HK-2 (cell line): ENCODE results near the gene ATAT1.
A peak's percentile ranks its signal among the peaks of the same experiment; 100 is the strongest.

ENCODE experiments used
- DNase-seq: peaks from one replicate; pipeline ENCODE4 v3.0.0-alpha.2; 2018; ENCODE audit not compliant: unreplicated experiment

The ATAT1 gene

DNA sequence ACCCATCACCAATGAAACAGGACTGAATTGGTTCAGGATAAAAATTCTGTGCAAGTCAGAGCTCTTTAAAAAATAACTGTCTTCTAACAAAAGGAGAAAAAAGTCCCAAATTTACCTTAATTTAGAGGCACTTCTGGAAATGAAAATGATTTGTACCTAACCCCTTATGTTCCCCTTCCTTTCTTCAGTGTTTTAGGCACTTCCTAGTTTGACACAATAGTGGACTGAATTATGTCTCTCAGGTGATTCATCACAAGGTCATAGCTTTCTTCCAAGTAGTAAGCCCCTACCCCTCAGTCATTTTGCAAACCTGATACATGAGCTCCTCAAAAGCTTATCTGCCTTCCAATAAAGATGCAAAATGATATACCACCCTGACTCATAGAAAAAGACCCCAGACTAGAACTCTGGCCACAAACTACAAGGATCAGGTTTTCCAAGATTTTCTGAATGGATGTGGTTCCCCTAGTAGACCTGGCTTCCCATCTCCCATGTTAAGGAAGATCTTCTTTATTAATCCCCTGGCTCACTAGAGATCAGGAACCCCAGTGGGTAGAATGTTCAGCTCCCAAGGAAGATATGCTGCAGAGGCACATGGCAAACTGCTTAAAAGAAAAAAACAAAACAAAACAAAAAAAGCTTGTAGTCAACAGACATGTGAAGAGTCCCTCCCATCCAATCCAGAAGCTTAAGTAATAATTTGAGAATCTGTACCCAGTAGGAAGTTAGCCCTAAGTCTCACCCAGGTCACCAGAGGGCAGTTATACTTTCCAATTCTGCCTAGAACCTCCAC lies 13.2 kb upstream of the ATAT1 start:
- DNase-seq, result no peak

DNA sequence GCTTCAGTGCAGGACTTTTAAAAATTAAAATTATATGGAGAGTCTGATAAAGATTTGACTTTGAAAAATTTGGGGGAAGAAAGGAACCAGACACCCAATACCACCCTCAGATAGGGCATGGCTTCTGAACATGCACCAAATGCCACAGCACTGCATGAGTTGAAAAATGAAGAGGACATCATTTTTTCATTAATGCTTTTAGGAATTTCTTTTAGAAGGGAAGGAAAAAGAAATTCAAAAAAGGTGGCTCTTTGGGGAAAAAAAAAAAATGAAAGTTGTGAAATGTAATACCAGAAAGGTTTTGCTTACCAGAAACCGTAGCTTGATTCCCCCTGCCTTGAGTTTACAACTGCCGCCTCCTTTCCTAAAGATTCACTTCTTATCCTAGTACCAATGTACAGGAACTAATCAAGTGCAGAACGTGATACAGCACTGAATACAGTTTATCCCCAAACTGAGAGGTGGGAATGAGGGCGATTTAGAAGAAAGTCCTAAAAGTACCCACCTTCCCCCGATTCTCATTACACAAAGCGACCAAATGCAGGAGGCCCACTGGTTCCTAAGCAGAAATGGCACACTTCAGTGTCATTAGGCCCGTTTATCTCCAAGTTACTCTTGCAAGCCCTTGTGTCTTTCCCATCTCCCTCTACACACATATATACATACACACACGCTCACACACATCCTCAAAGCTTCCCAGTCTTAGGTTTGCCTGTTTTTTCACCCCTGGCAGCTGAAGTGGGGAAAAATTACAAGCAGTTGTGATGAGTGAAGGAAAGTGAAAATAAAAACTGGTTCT lies 12.4 kb upstream of the ATAT1 start:
- no peak for DNase-seq

DNA sequence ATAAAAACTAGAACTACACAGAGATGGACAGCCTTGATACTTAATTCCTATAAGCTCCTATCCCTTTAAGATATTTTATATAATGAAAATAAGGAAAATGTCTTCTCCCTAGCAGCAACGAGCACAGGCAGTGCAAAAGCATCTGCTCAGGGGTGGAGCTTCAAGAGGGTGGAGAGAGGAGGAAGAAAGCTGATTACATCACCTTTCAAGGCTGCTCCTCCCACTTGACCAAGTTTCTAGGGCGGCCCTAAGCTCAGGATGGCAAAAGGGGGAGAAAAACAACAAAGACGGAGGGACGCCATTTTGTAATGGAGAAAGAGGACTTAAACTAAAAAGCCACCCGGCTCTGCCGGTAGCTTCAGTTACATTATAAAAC lies 11.8 kb upstream of the ATAT1 start:
- peak; percentile 81 for DNase-seq

DNA sequence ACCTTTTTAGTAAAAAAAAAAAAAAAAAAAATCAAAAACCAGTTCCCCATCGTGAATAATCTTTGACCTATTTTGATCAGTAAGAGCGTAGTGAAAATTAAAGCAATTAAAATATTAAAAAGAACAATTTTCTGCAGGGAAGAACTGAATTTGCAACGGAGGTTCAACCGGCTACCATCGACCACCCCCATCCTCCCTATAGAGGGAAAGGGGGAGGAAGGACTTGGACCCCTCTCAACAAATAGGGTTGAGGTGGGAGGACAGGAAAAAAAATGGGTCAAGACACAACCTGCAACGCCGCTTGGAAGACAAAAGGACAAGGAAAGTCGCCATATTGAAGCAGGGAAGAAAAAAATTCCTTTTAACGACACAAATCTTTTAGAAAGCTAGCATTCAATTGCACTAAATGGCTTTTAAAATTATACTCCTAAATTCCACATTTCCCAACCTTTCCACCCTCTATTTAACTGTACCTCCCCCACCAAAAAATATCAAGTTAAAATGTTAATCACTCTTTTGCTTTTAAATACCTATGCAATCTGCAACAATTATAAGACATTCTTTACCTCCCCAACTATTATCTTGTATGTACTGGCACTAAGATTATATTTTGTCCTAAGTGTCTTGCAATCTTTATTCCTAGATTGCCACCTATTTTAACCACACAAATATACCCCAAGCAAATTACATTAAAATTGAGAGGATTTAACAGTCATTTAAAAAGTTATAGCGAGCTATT lies 11.3 kb upstream of the ATAT1 start:
- peak; percentile 63 for DNase-seq

DNA sequence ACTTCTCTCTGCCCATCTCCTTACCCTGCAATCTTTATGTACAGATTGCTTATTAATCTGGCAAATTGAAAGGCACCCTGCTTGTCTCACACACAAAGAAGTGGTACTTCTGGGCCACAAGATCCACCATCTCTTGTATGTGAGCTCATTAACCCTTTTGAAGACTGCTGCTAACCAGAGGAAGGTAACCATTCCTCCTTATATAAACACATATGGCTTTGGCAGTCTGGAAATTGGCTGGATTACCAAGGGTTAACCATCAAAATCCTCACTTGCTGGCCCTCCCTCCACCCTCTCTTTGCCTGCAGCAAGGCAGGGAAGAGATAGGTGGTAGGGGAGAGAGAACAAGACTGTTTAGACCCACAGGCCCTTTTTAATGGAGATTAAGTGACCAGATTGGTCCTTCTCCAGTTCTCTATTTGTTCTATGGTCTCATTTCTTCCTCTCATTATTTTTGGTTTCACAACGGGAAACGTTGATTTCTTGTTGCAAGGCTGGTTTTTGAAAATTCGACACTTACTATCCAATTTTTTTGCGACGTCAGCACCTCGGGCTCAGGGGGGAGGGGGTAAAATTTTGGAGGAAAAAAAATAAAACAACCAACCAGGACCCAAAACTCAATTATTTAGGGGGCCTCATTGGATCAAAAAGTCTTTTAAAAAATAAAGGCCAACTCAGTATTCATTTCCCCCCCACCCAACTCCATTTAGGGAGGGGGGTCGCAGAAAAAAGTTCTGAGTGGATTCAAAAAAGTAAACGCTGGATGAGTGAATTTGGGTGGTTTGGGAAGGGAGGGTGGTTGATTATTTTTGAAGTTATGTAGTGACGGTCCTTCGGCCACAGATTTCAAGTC lies 10.5 kb upstream of the ATAT1 start:
- no peak for DNase-seq

DNA sequence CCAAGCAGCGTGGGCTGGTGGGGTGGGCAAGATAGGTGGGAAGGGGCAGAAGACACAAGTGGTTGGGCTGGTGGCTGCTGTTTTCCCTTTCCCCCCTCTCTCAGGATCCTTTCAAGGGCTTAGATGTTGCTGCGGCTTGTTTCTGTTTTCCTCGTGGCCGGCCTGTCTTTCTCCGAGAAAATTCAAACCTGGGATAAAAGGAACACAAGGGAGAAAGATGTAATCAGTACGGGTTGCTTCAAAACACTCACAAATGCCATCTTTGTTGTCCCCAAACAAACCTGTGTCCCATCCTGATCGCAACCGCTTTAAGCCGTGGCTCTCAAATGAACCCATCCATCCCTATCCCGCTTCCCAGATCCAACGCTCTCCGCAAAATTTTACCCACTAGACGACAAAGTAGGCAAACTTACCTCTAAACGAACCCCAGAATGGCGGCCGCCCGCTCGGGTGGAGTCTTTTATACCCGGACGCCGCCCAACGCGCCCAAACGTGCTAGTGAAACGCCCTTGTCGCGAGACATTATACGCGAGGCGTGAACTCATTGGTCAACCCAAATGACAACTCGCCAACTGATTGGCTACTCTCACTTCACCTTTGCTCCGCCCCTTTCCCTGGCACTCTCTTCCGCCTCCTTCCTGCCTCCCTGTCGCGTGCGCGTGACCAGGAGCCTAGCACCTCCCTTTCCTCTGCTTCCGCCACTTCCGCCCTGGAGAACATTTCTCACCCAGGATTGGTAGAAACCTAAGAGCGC lies 9.7 kb upstream of the ATAT1 start, which contains the start of gene PPP1R10:
Gene PPP1R10, minus strand, starts transcription at position 433 of the 754 bp plus-strand sequence. CDS start 7,299 bp downstream, outside the sequence.
- peak; percentile 99 for DNase-seq

DNA sequence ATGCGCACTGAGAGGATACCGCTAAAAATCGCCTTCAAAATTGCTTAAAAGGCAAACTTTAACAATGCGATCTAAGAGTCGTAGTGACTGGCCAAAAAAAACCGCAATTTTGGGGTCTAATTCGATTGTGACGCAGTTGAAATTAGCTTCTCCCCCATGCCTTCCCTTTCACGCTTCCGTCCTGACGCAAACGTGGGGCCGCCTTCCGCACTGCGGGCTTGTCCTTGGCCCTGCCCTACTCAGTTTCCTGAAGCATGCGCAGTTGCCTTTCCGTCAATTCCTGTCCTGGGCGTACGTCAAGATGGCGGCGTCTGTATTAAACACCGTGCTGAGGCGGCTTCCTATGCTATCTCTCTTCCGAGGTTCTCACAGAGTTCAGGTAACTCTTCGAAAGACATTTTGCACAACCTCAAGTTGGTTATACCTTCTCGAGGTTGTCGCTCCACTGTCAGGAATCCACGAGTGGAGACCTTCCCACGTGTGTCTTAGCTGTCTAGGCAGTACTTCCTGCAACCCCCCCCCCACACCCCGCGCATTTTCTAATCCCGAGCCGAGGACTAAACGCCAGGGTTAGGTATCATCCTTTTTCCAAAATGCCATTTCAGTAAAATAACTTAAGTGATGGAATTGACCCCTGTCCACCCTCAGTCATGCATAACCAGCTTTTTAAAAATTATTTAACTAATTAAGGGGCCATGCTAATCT lies 9.0 kb upstream of the ATAT1 start, which contains the start of gene MRPS18B:
Gene MRPS18B, plus strand, starts transcription at position 276 of the 705 bp plus-strand sequence. Its CDS starts 26 bp downstream, at position 302.
- peak; percentile 94 for DNase-seq

DNA sequence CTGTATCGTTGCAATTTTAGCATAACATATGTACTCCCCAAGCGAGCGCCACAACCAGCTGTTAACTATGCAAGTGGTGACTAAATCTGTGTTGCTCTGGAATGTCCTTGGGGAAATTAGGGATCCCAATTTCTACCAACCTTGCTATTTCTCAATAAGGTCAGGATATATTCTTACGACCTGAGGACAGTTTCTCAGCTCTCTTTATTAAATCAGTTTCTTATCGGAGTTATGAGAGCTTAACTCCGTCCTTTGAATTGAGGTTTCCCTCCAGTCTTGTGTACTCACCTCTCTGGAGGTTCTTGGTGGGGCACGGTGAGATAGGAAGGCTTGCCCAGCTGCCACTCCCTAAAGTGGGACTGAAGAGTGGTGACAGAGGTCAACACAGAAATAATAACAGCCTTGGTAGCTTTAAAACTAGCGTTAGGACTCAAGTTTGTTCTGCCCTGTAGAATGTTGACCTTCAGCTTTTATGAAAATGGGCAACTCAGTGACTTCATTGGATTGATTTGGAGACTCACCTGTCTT lies 8.3 kb upstream of the ATAT1 start:
- no peak for DNase-seq

DNA sequence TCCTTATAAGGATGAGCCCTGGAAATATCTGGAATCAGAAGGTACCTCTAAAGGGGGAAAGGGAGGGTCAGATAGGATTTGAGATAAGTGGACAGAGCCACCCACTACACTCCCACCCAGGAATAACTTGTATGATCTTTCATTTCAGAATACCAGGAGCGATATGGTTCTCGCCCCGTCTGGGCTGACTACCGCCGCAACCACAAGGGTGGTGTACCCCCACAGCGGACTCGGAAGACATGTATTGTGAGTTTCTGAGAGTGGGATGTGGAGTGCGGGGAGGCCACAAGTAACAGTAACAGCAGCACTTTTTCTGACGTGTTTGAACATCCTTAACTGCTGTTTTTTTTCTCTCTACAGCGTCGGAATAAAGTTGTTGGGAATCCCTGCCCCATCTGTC lies 7.1 kb upstream of the ATAT1 start:
- DNase-seq, result no peak

DNA sequence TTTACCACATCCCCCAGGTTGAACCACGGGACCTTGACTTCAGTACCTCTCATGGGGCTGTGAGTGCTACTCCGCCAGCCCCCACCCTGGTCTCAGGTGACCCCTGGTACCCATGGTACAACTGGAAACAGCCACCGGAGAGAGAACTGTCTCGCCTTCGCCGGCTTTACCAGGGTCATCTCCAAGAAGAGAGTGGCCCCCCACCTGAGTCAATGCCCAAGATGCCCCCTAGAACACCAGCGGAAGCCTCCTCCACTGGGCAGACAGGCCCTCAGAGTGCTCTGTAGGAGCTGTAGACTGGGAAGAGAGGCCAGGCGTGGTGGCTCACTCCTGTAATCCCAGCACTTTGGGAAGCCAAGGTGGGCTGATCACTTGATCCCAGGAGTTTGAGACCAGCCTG lies 1.2 kb upstream of the ATAT1 start:
- DNase-seq, result no peak

DNA sequence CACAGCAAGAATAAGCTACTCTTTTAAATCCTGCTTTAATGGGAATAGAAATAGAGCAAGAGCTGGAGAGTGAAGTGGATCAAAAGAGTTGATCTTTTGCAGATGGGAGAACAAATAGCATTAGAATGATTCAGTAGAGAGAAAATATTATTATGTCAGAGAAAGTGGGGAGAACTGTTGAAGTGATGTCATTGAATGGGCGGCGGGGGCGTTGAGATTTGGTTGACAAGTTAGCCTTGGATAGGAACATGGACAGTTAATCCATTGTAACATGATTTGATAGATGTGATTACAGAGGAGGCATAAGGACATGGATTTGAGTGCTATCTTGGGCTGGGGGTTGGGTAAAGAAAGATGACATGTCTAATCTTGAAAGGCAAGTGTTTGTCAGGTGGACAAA lies 9.2 kb downstream of the ATAT1 start:
- DNase-seq, result no peak

DNA sequence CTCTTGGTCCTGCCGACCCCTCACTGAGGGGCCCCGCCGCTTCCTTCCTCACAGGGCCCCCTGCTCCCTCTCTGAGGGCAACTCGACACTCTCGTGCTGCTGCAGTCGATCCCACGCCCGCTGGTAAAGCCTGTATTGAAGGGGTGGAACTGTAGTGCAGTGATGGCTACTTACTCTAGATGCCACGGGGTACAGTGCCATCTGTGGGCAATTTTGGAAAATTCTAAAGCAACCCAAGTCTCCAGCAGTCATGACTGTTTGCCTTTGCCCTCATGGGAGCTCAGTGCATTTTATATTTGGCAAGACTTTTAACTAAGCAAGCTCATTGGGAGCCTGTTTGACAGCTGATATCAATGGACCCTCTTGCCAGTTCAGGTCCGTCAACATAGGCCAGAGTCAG lies 13.8 kb downstream of the ATAT1 start:
- DNase-seq, result no peak

DNA sequence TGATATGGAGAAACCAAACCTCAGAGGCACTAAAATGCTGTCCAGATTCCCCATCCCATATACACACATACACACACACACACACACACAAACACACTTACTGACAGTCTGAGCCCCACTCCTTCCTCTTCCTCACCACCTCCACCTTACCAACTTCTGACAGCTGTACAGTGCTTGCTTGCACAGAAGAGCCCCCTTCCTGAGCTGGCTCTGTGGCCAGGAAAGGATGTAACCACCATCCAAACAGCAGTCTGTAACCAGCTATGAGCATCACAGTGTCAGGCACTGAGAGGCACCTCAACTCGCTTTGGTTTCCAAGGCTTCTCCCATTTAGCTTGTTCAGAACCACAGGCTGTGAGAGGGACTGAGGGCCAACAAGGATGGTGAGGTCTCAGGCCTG lies 14.4 kb downstream of the ATAT1 start:
- no peak for DNase-seq

DNA sequence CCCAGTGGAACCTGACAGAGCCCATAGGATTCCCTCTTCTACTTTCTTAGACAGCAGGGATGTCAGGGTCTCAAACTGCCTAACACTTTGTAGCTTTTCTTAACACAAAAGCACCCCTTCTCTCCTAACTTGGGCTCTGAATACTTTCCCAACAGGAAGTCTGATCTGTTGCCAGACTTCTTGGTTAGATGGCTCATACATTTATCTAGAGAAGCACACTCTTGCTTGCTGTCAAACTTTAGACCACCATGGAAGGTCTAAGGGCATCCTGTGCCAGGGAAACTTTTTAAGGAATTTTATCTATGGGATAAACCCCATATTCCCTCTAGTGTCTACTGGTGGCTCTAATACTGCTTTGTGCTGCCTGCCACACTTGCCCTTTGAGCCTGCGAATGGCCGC lies 17.0 kb downstream of the ATAT1 start:
- DNase-seq, result no peak

DNA sequence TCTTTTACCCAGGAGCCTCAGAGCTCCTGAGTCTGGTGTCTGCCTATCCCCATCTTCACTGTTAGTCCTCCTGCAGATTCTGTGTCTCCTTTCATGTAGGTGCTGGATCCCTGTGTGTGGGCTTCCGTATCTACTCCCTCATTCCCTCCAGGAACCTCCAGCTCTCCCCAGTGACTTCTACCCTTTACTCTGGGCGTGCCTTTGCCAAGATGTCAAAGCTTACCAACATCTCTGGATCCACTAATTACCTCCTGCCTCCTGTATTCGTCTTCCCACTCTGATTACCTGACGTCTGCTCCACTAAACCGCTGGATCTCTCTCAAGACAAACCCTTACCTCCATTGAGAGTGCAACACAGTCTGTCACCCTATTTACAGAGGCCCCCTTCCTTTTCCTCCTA lies 18.1 kb downstream of the ATAT1 start:
- no peak for DNase-seq

DNA sequence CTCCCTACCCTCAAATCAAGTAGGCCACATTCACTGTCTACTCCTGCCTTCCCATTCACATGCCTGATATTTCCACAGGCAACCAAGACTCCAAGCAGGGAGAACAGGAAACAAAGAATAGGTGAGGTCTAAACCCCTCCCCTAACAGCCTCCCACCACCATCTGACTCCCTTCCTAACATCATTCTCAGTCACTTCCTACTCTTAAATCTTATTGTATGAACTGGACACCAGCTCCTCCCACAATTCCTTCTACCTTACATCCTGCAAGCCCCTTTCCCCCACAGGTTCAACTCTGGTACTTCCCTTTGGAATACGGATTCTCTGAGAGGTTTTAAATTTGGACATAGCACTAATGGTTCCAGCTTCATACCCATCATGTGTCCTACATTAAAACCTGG lies 19.3 kb downstream of the ATAT1 start:
- DNase-seq, result no peak

DNA sequence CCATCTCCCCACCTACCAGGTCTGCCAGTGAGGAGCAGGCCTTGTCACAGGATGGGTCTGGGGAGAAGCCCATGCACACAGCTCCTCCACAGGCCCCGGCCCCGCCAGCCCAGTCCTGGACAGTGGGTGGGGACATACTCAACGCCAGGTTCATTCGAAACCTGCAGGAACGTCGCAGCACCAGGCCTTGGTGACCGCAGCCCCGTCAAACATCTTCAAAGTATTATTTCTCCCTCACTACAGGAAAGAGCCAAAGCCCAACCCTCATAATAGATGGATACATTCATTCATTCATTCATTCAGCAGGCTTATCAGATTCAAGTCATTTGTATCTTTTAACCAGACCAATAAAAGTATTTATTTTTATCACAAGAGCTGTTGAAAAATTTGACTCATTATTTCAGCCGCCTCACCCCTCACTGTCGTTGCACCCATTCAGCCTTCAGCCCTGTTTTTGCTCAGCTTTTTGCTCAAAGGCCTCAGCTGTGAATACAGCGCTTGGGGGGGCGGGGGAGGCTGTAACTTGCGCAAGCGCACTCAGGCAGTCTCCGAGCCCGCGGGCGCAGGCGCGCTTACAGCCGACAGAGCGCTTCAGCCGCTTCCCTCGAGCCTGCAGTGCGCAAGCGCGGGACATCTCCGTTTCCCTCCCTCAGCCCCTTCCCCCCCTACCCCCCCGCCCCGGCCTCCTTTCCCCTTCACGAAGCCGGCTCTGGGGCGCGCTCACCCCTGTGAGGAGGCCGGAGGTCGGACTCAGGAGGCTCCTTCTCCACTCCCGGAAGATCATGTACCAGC lies 20.0 kb downstream of the ATAT1 start, which contains the start of gene C6orf136:
Gene C6orf136, plus strand, starts transcription at position 684 of the 792 bp plus-strand sequence. Its CDS starts 99 bp downstream, at position 783.
- DNase-seq, result peak; percentile 94

DNA sequence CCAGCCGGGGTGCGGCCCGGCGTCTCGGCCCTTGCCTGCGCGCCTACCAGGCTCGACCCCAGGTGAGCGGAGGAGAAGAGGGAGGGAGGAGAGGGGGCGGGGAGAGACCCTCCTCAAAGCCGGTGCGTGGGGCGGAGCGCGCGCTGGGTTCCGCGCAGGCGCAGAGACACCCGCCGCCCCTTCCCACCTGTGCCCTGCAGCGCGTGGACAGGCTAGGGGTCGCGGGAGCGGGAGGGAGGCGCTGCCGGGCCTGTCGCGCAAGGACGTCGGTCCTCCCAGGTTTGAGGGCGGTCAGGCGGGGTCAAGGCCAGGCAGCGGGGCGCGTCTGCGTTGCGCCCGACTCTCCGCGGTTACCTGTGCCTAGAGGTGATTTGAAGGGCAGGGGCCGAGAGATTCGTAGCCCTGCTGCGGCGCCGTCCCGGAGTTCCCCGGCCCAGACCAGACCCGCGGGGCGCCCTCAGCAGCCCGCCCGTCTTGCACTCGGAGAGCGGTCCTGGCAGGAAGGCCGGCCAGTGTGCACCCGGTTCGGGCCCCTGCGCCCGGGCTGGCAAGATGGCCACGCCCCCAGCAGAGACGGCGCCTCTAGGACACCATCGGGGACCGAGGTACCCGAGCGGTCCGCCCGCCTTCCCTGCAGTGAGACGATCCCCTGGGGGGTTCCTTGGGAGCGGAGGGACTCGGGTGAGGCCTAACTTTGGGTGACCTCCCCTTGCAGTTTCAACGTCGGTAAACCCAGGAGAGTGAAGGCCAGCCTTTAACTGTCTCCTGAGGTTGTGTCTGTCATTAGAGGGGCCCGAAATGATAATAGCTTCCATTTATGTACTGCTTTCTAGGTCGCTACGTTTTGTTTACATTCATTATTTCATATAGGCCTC lies 20.8 kb downstream of the ATAT1 start:
- DNase-seq, result peak; percentile 77
